Measurements from ENCODE around the gene RHOH.
A peak's percentile ranks its signal among the peaks of the same experiment; 100 is the strongest.

The RHOH gene

DNA sequence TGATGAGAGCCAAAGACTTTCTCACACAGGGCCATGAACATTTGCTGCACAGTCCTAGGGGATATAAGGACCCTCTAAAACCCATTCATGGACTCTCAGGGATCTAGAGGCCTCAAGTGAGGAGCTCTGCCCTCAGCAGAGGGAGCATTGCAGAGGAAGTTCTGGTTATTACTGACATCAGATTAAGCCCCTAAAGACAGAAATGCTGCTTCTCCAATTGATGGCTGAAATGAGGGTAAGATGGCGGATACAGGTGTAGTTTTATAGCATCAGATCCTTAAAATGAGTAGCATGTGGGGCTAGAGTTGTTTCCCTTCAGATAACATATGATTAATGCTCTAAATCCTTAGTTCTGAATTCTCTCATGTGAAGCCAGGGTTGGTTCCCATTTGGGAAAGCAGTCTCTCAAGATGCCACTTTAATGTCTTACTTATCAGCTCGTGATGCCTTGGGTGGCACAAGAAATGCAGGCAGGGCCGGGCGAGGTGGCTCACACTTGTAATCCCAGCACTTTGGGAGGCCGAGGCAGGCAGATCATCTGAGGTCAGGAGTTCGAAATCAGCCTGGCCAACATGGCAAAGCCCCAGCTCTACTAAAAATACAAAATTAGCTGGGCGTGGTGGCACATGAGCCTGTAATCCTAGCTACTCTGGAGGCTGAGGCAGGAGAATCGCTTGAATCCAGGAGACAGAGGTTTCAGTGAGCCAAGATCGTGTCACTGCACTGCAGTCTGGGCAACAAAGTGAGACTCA is 7.9 kb downstream of the RHOH start:
- no peak for DNase-seq

DNA sequence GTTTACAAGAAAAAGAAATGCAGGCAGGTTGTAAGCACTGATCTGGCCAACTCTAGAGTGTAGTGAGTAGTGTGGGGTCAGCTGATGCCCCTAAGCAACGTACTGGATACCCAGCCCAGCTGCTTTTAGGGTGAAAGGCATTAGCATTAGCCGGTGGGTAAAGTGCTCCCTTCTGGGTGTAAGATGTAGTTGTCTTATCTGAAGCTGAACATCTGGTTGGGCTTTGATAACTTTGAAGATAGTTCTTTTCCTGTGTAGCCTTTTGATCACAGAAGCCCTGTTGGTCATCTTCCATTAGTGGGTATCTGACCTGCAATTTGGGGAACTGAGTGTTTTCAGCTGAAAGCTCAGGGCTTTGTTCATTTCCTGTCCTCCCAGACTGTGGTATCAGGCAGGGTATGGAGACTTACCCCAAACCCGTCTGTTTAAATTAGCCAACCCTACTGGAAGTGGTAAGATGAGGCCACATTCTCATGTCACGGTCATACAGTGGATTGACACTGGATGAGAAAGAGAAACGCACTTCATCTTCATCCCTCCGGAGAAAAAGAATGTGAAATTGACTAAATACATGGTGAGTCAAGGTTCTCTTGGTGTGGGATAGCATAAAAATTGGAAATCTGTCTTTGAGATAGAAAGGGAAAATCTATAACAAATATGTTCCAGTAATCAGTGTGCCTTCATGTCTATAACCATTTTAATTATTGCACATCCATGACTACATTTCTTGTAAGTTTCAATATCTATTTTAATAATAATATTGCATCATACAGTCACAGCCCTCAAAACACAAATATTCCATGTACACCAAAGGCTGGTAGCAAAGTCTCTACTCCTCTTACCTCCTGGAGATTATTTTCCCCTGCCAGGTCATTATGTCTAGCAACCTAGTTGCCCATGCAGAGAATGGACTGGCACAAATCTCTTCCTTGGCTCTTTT is 8.7 kb downstream of the RHOH start:
- DNase-seq = peak in 2 of 58 donors; percentile 1 to 26

DNA sequence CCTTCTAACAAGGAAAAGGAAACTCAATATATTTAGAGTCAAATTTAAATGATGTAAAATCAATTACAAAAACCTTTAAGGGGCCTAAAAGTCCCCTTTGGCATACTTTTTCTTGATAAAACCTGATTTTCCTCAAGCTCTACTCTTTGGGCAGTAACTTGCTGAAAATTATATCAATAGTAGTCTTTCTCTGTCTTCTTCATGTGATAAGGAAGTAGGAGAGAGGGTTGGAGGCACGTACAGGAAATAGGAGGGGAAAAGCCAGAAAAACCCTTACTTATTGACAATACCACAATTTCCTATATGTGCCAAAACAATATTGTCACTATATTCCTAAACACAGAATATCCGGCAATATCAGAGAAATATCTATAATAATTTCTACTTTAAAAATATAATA is 9.6 kb downstream of the RHOH start:
- no peak for DNase-seq

DNA sequence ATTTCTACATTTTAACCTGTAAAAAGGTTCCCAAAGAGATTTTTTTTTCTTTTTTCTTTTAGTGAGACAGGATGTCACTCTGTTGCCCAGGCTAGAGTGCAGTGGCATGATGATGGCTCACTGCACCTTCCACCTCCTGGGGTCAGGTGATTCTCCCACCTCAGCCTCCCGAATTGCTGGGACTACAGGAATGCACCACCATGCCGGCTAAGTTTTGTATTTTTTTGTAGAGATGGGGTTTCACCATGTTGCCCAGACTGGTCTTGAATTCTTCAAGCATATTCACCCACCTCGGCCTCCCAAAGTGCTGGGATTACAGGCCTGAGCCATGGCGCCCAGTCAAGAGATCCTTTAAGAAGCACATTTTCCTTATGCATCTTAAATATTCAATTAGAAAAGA is 12.6 kb downstream of the RHOH start:
- no peak for DNase-seq

DNA sequence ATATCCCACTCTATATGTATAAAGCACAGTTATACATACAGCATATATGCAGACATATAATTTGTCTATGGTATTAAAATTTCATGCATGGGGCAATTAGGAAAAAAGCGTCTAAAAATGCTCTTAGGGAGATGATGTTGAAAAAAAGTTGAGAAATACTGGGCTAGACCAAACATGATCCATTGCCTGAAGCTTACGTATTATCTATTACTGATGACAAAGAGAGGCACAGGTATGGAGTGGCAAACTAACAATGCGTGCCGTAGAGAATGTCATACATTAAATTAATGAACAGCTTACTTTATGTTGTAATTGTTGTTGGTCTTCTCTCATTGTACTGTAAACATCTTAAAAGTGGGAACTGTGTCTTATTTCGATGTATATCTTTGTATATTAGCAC is 13.9 kb downstream of the RHOH start:
- DNase-seq = no peak

DNA sequence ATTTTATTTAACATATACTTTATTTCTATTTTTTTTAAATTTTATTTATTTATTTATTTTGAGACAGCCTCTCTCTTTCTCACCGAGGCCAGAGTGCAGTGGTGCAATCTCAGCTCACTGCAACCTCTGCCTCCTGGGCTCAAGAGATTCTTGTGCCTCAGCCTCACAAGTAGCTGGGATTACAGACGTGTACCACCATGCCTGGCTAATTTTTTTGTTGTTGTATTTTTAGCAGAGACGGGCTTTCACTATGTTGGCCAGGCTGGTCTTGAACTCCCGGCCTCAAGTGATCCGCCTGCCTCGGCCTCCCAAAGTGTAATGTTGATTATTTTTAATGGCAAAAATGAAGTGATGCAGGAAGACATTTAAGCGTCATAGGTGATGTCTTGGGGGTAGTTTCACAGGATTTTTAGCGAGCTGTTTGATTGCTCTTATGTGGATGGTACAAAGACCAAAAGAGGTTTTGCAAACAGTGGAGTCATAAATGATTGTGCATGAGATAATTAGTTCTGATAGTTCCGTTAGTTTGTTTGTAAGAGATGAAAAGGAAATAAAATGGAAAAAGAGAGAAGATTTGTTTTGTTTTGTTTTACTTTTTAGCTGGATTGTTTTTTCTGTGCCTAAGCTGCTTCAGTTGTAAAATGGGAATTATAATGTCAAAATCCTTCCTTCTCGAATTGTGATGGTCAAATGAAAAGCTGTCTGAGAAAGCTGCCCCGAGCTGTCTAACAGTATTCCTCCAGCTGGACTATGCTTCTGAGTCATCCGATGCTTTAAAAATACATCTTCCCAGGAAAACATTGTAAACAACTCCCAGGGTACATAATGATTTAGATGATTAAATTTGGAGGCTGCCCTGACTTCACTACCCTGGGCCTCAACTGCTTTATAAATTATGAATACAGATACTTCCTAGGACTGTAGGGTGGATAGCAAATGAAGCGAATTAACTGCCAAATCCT is 14.7 kb downstream of the RHOH start:
- no peak for DNase-seq

DNA sequence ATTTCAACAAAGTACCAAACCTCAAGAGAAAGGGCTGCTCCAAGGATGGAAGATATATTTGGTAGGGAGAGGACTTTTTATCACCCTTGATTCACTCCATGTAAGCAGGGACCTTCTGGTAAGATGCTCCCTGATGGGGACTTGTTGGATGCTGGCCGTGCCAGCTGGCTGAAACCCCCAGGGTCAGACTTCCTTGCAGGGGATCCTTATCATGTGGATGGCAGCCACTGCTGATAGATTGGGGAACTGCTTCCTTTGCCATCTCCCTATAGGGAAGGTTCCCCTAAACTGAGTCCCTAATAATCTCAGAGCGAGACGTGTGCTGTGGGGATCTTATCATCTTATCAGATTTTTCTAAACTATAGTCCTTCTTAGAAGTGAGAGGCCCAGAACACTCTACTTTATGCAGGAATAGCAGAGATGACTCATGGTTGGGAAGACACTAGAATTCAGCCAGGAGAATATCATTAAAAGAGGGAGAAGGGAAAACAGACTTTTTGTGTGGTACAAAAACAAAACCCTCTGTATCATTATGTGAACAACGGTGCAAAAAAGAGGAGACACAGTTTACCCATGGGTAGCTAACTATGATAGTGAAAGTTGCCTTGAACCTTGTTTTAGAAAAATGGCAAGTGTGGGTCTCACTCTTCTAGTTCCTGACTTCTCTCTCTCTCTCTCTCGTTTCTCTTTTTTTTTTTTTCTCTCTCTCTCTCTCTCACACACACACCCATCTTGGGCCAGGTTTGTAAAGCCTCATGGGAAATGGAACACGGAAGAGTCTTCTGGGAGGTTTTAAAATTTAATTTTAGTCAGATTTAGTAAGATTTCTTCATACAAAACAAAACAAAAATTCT is 16.1 kb downstream of the RHOH start:
- no peak for DNase-seq

DNA sequence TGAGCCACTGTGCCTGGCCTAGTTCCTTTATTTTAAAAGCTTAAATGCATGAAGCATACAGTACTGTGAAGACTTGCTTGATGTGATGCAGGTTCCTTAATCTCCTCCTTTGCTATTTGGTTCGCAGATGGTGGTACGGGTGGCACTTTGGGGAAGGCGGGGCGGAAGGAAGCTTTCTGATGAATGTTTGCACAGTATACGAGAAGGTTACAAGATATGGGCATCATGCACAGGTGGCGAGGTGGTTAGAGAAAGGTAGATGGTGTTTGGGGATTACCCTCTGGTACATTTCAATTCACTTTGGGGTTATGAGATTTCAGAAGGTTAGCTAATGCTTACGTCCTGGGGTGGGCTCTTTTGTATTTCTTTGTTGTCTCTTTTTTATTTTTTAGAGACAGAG is 17.2 kb downstream of the RHOH start:
- no peak for DNase-seq

DNA sequence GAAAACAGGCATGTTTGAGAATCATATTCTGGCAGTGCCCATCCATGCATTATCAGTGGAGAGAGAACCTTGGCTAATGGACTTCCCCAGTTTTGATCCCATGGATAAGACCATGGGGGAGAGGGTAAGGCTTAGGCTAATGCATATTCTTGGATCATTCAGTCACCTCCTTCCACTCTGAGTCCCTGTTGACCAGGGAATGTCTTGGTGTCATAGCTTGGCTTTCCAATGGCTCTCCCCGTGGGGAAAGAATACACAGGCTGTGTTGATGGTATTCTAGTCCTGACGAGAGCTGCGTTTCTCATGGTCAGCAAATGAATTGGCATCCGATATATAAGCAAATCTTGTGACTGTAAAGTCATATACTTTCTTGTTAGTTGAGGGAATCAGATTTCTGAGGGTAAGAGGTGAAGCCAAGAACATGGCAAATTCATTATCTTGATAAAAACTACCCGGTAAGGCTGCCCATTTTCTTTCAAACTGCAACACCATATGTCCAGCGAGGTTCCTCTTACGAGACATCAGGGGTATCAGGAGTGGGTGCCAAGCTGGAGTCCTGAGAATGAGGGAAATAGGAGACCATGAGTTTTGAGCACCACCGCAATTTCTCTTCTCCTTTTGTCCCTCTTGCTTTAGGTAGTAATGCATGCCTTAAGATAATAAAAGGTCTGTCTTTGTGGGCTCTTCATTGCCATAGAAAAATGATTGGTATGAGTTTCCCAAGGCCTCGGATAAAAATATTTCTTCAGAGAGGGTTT is 18.0 kb downstream of the RHOH start:
- peak in 2 of 58 donors; percentile 2 to 6 for DNase-seq

DNA sequence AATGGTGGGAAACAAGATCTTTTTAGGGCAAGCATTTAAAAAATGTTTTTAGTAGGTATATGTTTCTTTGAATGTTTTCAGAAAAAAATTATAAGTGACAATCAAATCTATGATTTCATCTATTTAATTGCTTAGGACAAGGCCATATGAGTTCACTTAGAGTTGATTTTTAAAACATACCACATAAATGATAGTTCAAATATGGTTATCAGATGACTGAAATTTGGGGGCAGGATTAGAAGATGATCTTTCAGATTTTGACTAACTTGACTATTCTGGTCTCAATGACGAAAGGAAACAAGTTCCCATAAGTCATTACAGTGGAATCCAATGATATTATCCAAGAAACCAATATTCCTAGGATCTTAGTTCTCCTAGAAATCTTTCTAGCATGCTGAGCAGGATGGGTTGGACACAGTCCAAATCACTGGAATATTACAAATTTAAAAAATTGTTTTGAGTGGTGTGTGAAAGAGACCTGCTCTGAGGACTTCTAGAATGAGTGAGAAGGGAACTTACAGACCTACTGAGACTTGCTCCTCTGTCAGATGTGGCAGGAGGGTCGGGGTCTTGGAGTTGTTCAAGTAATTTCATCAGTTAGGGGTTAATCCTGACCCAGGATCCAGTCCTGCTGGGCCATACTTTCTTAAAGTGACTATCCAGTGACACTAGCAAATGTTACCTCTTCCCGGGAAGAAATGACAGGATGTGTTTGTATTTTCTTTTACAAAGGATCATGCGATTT is 20.0 kb downstream of the RHOH start:
- no peak for DNase-seq

DNA sequence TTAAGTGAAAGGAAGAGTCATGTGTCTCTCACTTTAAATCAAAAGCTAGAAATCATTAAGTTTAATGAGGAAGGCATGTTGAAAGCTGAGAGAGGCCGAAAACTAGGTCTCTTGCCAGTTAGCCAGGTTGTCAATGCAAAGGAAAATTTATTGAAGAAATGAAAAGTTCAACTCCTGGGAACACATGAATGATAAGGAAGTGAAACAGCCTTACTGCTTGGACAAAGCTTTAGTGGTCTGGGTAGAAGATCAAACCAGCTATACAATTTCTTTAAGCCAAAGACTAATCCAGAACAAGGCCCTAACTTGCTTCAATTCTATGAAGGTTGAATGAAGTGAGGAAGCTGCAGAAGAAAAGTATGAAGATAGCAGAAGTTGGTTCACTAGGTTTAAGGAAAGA is 24.9 kb downstream of the RHOH start:
- no peak for DNase-seq

DNA sequence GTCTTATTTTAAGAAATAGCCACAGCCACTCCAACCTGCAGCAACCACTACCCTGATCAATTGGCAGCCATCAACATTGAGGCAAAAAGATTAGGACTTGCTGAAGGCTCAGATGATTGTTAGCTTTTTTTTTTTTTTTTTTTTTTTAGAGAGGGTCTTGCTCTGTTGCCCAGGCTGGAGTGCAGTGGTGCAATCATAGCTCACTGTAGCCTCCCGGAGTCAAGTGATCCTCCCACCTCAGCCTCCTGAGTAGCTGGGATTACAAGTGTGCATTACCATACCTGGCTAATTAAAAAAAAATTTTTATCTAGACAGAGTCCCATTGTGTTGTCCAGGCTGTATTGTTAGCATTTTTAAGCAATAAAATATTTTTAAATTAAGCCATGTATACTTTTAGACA is 26.5 kb downstream of the RHOH start:
- DNase-seq = no peak

DNA sequence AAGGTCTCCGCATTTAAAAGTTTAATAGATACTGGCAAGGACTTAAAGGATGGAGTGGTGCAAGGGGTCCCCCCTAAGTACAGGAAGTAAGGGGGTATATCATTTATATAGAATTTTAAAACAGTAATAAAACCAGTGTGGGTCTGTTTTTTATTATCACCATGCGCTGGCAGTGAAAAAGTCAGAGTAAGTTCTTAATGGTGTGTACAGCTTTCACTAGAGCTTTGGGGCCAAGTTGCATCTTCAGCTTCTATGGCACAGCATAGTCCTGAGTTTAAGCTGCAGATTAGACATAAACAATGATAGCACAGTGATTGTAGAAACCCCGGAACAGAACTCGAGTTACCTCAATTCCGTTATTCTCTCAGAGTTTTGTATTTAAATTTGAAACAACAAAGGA is 27.6 kb downstream of the RHOH start:
- DNase-seq = no peak

DNA sequence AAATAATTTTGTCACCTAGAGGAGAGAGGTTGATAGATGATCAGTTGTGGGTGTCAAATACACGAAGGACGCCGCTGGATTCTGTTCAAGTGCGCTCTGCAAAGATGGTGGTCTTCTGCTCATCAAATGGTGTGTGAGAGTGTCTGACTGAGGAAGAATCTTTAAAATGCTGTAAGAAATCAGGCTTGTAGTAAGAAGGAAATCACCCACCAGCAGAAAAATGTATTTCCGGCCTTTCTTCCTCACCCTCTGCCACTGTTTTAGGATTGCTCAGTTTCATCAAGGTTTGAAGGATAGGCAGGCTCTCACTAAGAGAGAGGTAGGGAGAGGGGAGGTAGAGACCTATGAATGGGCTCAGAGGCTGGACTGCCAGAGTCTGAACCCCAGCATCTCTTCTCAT is 28.7 kb downstream of the RHOH start:
- no peak for DNase-seq

DNA sequence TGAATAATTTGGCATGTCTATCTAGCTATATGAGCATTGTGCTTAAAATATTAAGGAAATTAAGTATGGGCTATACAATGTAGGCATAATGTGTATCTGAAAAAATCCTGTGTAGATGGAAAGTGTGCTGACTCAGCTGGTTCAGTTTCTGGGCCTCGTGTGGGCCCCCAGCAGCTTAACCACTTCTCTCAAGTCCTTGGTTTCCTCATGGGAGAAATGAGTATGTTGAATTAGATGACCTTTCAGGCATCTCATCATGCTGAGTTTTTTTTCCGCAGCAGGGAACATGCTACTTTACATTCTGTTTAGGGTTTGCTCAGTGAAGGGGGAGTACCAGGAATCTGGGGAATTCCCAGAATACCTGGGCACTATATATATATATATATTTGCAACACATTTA is 30.5 kb downstream of the RHOH start:
- DNase-seq = no peak

DNA sequence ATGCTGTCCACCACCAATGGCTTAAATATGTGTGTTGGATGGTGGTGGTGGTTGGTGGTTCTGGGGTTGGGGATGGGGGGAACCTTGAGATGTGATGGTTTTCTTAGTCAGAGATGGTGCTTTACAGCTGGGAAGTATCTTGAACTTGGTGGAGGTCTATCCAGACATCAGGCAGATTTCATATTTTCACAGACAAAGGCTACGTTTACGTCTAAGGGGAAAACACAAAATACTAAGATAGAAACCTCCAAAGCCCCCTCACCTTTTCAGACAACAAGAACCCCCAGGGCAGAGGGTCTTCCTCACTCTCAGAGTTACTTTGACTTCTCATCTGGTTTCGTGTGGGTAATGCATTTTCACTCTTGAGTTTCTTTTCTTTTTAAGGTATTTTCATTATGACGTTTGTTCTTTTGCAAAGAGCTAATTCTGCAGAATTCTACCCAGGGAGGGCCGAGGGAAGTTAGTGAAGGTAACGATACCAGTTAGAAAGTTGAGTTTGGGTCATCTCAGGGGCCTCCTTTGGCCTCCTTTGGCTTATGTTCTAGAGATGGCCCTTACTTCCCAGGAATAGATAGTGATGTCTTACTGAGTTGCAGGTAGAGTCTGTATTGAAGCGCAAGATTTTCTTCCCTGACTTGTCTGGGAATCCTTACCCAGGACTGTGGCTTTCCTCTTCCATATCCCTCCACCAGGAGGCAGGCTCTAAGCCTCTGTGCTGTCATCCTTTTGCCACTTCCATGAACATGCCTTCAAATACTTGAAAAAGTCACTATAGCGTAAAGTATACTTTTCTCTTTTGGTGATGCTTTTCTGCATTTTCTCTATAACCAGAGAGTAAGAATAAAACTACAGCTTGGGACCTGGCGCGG is 31.9 kb downstream of the RHOH start:
- no peak for DNase-seq

DNA sequence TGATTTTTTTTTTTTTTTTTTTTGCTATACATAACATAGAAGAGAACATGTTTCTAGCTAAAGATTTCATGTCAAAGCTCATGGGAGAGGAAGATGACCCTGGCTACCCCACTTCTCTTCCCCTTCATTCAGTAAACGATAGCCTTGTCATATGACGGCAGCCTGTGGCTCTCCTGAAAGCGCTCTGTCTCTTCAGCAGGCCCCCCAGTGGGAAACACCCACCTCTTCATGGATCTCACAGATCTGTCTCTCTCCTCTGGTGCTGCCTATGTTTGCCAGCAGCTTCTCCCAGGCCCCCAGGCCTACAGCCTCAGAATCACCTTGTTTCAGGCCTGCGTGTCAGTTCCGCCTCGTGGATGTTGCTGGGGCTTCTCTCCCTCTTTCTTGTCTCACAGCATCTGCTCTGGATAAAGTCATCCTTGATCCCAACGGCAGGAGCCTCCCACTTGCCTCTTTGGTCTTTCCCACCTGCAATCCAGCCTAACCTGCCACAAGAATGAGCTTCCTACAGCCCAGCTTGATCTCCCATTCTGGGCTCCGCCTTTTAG is 34.6 kb downstream of the RHOH start:
- DNase-seq = no peak

DNA sequence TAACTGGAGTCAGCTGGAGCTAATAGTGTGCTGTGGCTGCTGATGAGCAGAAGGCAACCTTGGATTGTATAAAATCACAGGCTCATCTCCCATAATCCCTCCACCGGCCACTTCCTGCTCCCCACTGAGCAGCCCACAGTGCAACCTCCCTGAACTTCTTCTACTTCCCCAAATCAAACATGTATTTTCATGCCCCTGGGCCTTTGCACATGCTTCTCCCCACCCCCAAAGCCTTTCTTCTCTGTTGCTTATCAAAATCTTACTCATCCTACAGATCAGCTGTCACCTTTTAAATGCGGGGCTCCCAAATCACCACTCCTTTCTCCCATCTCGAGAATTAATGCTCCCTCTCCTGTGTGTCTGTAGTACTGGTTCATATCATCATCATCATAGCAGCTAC is 35.8 kb downstream of the RHOH start:
- no peak for DNase-seq

All from anterior cingulate cortex (tissue), 58 donors.